ENCODE measurements around the gene SRSF1.

The SRSF1 gene

GRCh38 chr17:58041161-58041560 is 34.1 kb upstream of the SRSF1 start:
- no peak for DNase-seq (ENCODE audit: low read depth)

GRCh38 chr17:58040386-58040785 is 33.3 kb upstream of the SRSF1 start:
- no peak overlapping the region for H3K4me3 ChIP-seq (ENCODE audit: control insufficient read depth, low read depth, low read length)
- no peak for DNase-seq (ENCODE audit: low read depth)
- TF ChIP-seq CTCF (IDR thresholded peaks at IDR 0.05; ENCODE audit: control insufficient read depth, insufficient read depth, low read depth, low read length, missing control alignments), result no peak

More at GRCh38 chr17:58041161-58041560, 34.1 kb upstream of the SRSF1 start:
- no peak for TF ChIP-seq CTCF (IDR thresholded peaks at IDR 0.05; ENCODE audit: control insufficient read depth, insufficient read depth, low read depth, low read length, missing control alignments)
- H3K4me3 ChIP-seq (ENCODE audit: control insufficient read depth, low read depth, low read length), result no peak overlapping the region

GRCh38 chr17:58039975-58040374 is 32.9 kb upstream of the SRSF1 start:
- no peak for DNase-seq (ENCODE audit: low read depth)
- no peak for TF ChIP-seq CTCF (IDR thresholded peaks at IDR 0.05; ENCODE audit: control insufficient read depth, insufficient read depth, low read depth, low read length, missing control alignments)
- H3K4me3 ChIP-seq (ENCODE audit: control insufficient read depth, low read depth, low read length), result no peak overlapping the region

- no peak for TF ChIP-seq CTCF (IDR thresholded peaks at IDR 0.05; ENCODE audit: control insufficient read depth, insufficient read depth, low read depth, low read length, missing control alignments)
- no peak overlapping the region for H3K4me3 ChIP-seq (ENCODE audit: control insufficient read depth, low read depth, low read length)
- no peak for DNase-seq (ENCODE audit: low read depth)
Observed at GRCh38 chr17:58032691-58033415, 25.8 kb upstream of the SRSF1 start.

- no peak for TF ChIP-seq CTCF (IDR thresholded peaks at IDR 0.05; ENCODE audit: control insufficient read depth, insufficient read depth, low read depth, low read length, missing control alignments)
- DNase-seq (ENCODE audit: low read depth), result no peak
- no peak overlapping the region for H3K4me3 ChIP-seq (ENCODE audit: control insufficient read depth, low read depth, low read length)
Observed at GRCh38 chr17:58028578-58028977, 21.5 kb upstream of the SRSF1 start.

- no peak for DNase-seq (ENCODE audit: low read depth)
- no peak for TF ChIP-seq CTCF (IDR thresholded peaks at IDR 0.05; ENCODE audit: control insufficient read depth, insufficient read depth, low read depth, low read length, missing control alignments)
- no peak overlapping the region for H3K4me3 ChIP-seq (ENCODE audit: control insufficient read depth, low read depth, low read length)
Observed at GRCh38 chr17:58020401-58020800, 13.4 kb upstream of the SRSF1 start.

Measured in AG09309 (cell line).